ENCODE results near the gene RARRES1. TPM values are rescaled to one million over a fixed set of nuclear protein-coding genes. Genes with fewer than 3 reads are reported as not detected.

Gene RARRES1
- polyA plus RNA-seq, 2 donors, result 0.96 to 3.0 TPM

DNA sequence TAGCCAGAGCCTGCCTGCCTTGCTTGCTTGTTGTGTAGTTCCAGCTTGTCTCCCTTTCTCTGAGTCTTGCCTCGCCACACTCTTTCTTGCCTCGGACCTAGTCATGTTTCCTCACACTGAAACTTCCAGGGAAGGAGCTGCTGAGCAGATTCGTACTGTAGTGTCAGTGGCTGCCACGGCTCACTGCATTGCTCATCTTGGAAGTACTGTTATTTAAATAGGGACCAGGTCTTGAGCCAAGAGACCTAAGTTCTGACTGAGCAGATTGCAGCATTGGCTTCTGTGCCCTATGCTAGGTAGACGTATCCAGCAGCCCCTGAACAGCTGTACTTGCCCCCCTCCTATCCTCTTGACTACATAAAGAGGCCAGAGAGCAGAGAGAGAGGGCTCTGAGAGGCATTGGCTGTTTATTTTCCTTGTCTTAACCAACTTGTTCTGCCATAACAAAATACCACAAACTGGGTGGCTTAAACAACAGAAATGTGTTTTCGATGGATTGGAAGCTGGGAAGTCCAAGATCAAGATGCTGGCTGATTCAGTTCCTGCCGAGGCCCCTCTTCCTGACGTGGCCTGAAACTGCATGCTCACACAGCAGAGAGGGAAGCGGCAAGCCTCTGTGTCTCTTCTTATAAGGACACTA, 5.8 kb upstream of the RARRES1 start:
- Histone ChIP-seq H3K9me3 (ENCODE audit: control insufficient read depth in 2 of 2, insufficient read depth in 1 of 2, low read depth in 1 of 2, low read length in 1 of 2) (peaks cover 0 to 4% of the 10 kb centered on the region in 2 donors), H3K27me3 (ENCODE audit: control insufficient read depth in 1 of 2, insufficient read depth in 2 of 2, low read length in 2 of 2) (no peaks in the 10 kb centered on the region), H3K36me3 (ENCODE audit: control insufficient read depth in 2 of 2, insufficient read depth in 2 of 2, low read length in 1 of 2) (no peaks in the 10 kb centered on the region), H3K27ac (ENCODE audit: low read depth in 2 of 2, low read length in 1 of 2) (no peak overlapping the region), H3K4me3 (ENCODE audit: low read depth in 1 of 2, low read length in 2 of 2) (no peak overlapping the region), H3K4me1 (ENCODE audit: control insufficient read depth in 2 of 2, insufficient read depth in 2 of 2, low read length in 1 of 2) (no peaks in the 10 kb centered on the region)
- 81 to 84% methylated on average over 9 of the region's 9 CpGs for WGBS, 2 donors

DNA sequence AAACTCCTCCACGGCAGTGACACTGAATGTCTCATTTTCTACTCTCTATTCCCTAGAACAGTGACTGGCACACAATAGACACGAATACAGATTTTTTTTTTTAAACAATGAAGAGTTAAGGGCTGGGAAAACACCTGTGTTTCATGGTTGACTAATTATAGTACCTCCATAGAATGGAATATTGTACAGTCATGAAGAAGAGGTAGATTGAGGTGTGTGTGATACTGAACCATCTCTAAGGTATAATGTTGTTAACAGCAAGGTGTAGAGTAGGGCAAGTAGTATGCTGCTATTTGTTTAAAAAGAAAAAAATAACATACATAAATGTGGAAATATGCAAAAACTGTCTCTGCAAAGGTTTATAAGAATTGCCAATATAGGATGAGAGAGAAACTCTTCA, 5.2 kb upstream of the RARRES1 start:
- Histone ChIP-seq H3K36me3 (ENCODE audit: control insufficient read depth in 2 of 2, insufficient read depth in 2 of 2, low read length in 1 of 2) (no peaks in the 10 kb centered on the region), H3K9me3 (ENCODE audit: control insufficient read depth in 2 of 2, insufficient read depth in 1 of 2, low read depth in 1 of 2, low read length in 1 of 2) (peaks cover 0 to 4% of the 10 kb centered on the region in 2 donors), H3K4me1 (ENCODE audit: control insufficient read depth in 2 of 2, insufficient read depth in 2 of 2, low read length in 1 of 2) (no peaks in the 10 kb centered on the region), H3K4me3 (ENCODE audit: low read depth in 1 of 2, low read length in 2 of 2) (no peak overlapping the region), H3K27me3 (ENCODE audit: control insufficient read depth in 1 of 2, insufficient read depth in 2 of 2, low read length in 2 of 2) (no peaks in the 10 kb centered on the region), H3K27ac (ENCODE audit: low read depth in 2 of 2, low read length in 1 of 2) (no peak overlapping the region)
- WGBS, 2 donors, result 88 to 95% methylated on average over 2 of the region's 2 CpGs

DNA sequence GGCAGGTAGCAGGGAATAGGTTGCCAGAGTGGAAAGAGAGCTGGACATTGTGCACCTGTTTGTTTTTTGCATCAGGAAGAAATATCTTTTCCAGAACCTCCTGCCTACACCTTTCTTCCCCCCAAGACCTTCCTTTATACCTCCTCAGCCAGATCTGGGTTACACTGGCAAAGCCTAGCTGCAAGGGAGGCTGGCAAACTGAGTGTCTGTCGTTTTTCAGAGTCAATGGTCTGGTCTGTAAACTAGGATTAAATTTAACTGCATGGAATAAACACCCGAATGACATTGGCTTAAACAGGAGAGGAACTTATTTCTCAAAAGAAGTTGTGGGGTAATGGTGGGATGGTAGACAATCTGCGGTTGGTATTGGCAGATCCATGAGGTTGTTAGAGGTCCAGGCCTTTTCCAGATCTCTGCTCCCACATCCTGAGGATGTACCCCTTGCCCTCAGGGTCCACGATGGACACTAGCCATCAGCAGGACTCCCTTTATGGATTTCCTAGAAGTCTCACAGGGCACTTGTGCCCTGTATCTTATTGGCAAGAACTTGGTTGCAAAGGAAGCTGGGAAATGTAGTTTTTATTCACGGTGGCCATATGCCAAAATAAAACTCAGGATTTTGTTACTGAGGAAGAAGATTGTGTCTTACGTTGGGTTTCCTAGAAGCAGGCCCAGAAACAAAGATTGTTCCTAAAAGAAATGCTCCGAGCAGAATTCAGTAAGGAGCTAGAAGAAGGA, 3.2 kb upstream of the RARRES1 start:
- Histone ChIP-seq H3K4me3 (ENCODE audit: low read depth in 1 of 2, low read length in 2 of 2) (no peak overlapping the region), H3K27ac (ENCODE audit: low read depth in 2 of 2, low read length in 1 of 2) (no peak overlapping the region), H3K9me3 (ENCODE audit: control insufficient read depth in 2 of 2, insufficient read depth in 1 of 2, low read depth in 1 of 2, low read length in 1 of 2) (peaks cover 0 to 4% of the 10 kb centered on the region in 2 donors), H3K36me3 (ENCODE audit: control insufficient read depth in 2 of 2, insufficient read depth in 2 of 2, low read length in 1 of 2) (no peaks in the 10 kb centered on the region), H3K27me3 (ENCODE audit: control insufficient read depth in 1 of 2, insufficient read depth in 2 of 2, low read length in 2 of 2) (no peaks in the 10 kb centered on the region), H3K4me1 (ENCODE audit: control insufficient read depth in 2 of 2, insufficient read depth in 2 of 2, low read length in 1 of 2) (no peaks in the 10 kb centered on the region)
- 85 to 90% methylated on average over 7 of the region's 7 CpGs for WGBS, 2 donors

DNA sequence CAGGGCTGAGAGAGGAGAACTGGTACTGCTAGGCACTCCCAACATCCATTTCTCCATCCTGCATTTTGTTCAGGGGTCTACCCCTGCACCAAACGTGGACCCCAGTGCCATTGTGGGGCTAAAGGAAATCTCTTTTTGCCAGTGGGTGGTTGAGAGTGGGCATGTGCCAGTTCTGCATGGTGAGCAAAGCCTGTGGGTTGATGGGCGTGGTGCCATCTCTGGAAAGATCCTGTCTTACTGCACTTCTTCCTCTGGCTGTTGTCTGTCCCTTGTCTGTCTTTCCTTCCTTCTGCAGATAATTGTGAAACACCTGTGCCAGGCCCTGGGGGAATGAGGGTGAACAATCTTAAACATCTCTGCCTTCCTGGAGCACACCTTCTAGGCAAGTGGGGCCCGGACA, 1.4 kb upstream of the RARRES1 start:
- Histone ChIP-seq H3K4me1 (ENCODE audit: control insufficient read depth in 2 of 2, insufficient read depth in 2 of 2, low read length in 1 of 2) (no peaks in the 10 kb centered on the region), H3K27ac (ENCODE audit: low read depth in 2 of 2, low read length in 1 of 2) (no peak overlapping the region), H3K27me3 (ENCODE audit: control insufficient read depth in 1 of 2, insufficient read depth in 2 of 2, low read length in 2 of 2) (no peaks in the 10 kb centered on the region), H3K36me3 (ENCODE audit: control insufficient read depth in 2 of 2, insufficient read depth in 2 of 2, low read length in 1 of 2) (no peaks in the 10 kb centered on the region), H3K4me3 (ENCODE audit: low read depth in 1 of 2, low read length in 2 of 2) (no peak overlapping the region), H3K9me3 (ENCODE audit: control insufficient read depth in 2 of 2, insufficient read depth in 1 of 2, low read depth in 1 of 2, low read length in 1 of 2) (peaks cover 0 to 4% of the 10 kb centered on the region in 2 donors)
- WGBS, 2 donors, result 77 to 80% methylated on average over 3 of the region's 3 CpGs

DNA sequence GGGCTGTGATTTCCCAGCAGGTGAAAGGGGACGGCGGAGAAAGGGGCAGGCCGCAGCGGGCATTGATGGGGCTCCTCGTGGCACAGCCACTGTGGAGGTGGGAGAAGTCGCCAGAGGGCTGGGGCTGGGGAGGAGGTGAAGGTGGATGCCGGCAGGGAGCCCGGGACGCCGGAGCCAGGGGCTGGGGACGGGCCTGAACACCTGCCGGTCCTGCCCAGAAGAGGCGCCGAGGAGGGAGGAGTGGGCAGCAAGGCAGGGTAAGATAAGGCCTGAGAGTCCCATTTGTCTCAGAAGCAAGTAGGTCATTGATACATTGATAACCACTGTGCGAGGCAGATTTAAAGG, 571 bp upstream of the RARRES1 start:
- Histone ChIP-seq H3K27ac (ENCODE audit: low read depth in 2 of 2, low read length in 1 of 2) (peak overlapping the region; percentile 62 to 71), H3K4me1 (ENCODE audit: control insufficient read depth in 2 of 2, insufficient read depth in 2 of 2, low read length in 1 of 2) (no peaks in the 10 kb centered on the region), H3K36me3 (ENCODE audit: control insufficient read depth in 2 of 2, insufficient read depth in 2 of 2, low read length in 1 of 2) (no peaks in the 10 kb centered on the region), H3K4me3 (ENCODE audit: low read depth in 1 of 2, low read length in 2 of 2) (peak overlapping the region; percentile 51 to 61), H3K9me3 (ENCODE audit: control insufficient read depth in 2 of 2, insufficient read depth in 1 of 2, low read depth in 1 of 2, low read length in 1 of 2) (peaks cover 0 to 4% of the 10 kb centered on the region in 2 donors), H3K27me3 (ENCODE audit: control insufficient read depth in 1 of 2, insufficient read depth in 2 of 2, low read length in 2 of 2) (no peaks in the 10 kb centered on the region)
- WGBS, 2 donors, result 34 to 44% methylated on average over 15 of the region's 15 CpGs

DNA sequence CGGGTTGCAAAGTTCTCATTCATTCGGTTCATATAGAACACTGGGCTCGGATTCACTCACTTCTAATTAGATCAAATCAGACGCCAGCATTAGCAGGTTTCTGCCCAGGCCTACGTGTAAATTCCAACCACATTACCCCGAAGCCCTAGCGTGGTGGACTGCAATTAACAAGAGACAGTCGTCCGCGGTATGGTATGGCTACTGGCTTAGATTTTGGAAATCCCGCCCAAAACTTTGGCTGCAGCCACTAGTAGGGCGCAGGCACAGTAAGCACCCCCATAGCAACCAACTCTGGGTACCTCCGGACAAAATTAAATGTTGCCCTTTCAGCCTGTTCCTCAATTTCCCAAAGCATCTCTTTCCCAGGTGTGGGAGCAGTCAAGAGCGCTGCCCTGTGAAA, 771 bp downstream of the RARRES1 start:
- H3K27me3 ChIP-seq (ENCODE audit: control insufficient read depth in 1 of 2, insufficient read depth in 2 of 2, low read length in 2 of 2), result no peaks in the 10 kb centered on the region
- no peaks in the 10 kb centered on the region for H3K4me1 ChIP-seq (ENCODE audit: control insufficient read depth in 2 of 2, insufficient read depth in 2 of 2, low read length in 1 of 2)
- WGBS, 2 donors, result 53 to 55% methylated on average over 14 of the region's 14 CpGs
- no peaks in the 10 kb centered on the region for H3K36me3 ChIP-seq (ENCODE audit: control insufficient read depth in 2 of 2, insufficient read depth in 2 of 2, low read length in 1 of 2)
- H3K9me3 ChIP-seq (ENCODE audit: control insufficient read depth in 2 of 2, insufficient read depth in 1 of 2, low read depth in 1 of 2, low read length in 1 of 2), result peaks cover 0 to 4% of the 10 kb centered on the region in 2 donors
- peak overlapping the region; percentile 51 to 61 for H3K4me3 ChIP-seq (ENCODE audit: low read depth in 1 of 2, low read length in 2 of 2)
- peak overlapping the region; percentile 6 to 27 for H3K27ac ChIP-seq (ENCODE audit: low read depth in 2 of 2, low read length in 1 of 2)

DNA sequence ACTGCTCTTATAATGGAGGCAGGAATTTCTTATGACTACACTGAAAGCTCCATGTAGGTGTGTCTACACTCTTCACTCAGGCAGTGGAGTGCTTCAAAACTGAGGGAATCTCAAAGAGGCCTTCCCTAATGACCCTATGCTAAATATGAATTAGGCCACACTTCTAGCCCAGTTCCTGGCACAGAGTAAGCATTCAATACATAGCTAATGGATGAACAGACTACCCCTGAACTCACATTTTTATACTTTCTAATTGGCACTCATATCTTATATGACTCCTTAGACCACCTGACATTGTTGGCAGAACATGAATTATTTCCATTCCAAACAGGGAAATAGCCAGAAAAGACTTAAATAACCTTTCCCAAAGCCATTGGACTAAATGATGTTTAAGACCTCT, 3.4 kb downstream of the RARRES1 start:
- H3K4me1 ChIP-seq (ENCODE audit: control insufficient read depth in 2 of 2, insufficient read depth in 2 of 2, low read length in 1 of 2), result no peaks in the 10 kb centered on the region

DNA sequence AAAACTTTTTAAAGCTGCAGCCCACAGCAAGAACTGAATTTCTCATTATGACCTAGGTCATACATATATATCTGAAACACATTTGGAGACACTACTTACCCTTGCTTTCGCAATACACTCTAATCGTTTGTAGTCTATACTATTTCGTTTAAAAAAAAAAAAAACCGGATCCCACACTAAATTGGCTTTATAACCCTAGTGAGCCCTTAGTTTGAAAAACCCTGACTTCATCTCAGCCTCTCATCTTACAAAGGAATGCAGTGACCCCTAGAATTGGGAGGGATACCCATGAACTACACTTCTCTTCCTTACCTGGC, 4.2 kb downstream of the RARRES1 start:
- Histone ChIP-seq H3K27ac (ENCODE audit: low read depth in 2 of 2, low read length in 1 of 2) (no peak overlapping the region), H3K4me3 (ENCODE audit: low read depth in 1 of 2, low read length in 2 of 2) (peak overlapping the region in 1 of 2 donors; percentile 4)
- 41 to 46% methylated on average over 4 of the region's 4 CpGs for WGBS, 2 donors

More for the DNA sequence above, 3.4 kb downstream of the RARRES1 start:
- no peaks in the 10 kb centered on the region for H3K36me3 ChIP-seq (ENCODE audit: control insufficient read depth in 2 of 2, insufficient read depth in 2 of 2, low read length in 1 of 2)
- H3K9me3 ChIP-seq (ENCODE audit: control insufficient read depth in 2 of 2, insufficient read depth in 1 of 2, low read depth in 1 of 2, low read length in 1 of 2), result no peaks in the 10 kb centered on the region
- no peak overlapping the region for H3K27ac ChIP-seq (ENCODE audit: low read depth in 2 of 2, low read length in 1 of 2)
- no peak overlapping the region for H3K4me3 ChIP-seq (ENCODE audit: low read depth in 1 of 2, low read length in 2 of 2)
- H3K27me3 ChIP-seq (ENCODE audit: control insufficient read depth in 1 of 2, insufficient read depth in 2 of 2, low read length in 2 of 2), result no peaks in the 10 kb centered on the region

DNA sequence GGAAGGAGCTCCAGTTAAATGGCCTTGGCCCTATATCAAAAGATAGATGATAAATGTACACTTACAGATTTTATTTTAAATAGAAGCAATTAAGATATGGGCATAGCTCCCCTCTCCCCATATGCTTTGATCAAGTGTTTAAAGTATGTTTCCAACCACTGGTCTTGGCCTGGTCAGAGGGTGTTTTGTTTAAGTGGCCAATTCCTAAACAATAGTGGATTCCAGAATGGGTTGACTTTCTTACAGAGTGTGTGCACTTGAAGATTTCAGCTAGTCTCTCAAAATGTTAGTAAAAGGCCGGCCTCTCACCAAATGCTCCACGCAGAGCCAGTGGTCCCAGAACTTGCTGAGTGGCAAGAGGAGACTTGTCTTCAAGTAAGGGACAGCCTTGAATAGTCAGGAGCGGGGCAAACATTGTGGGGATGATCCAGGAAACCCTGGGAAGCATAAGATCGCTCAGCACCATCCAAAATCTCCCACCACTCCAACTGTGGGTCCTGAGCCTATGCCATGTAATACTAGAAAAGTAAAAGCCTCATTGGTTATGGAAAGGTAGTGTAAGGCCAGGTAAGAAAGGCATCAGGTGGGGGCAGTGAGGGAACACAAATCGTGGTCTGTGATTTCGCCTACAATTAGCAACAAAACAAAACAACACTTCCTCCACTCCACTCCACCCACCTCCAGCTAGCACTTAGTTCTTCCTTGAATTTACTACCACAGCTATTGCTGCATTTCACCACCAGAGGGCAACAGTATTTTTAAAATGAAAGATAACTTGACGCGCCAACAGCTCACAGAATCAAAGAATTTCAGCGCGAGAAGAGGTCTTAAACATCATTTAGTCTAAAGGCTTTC, 4.8 kb downstream of the RARRES1 start:
- WGBS, 2 donors, result 30 to 31% methylated on average over 10 of the region's 10 CpGs
- no peaks in the 10 kb centered on the region for H3K27me3 ChIP-seq (ENCODE audit: control insufficient read depth in 1 of 2, insufficient read depth in 2 of 2, low read length in 2 of 2)
- no peaks in the 10 kb centered on the region for H3K36me3 ChIP-seq (ENCODE audit: control insufficient read depth in 2 of 2, insufficient read depth in 2 of 2, low read length in 1 of 2)
- peak overlapping the region in 1 of 2 donors; percentile 4 for H3K4me3 ChIP-seq (ENCODE audit: low read depth in 1 of 2, low read length in 2 of 2)
- H3K4me1 ChIP-seq (ENCODE audit: control insufficient read depth in 2 of 2, insufficient read depth in 2 of 2, low read length in 1 of 2), result peaks cover 0 to 1% of the 10 kb centered on the region in 2 donors
- peak overlapping the region in 1 of 2 donors; percentile 53 for H3K27ac ChIP-seq (ENCODE audit: low read depth in 2 of 2, low read length in 1 of 2)
- no peaks in the 10 kb centered on the region for H3K9me3 ChIP-seq (ENCODE audit: control insufficient read depth in 2 of 2, insufficient read depth in 1 of 2, low read depth in 1 of 2, low read length in 1 of 2)

More for the DNA sequence above, 4.2 kb downstream of the RARRES1 start:
- no peaks in the 10 kb centered on the region for H3K27me3 ChIP-seq (ENCODE audit: control insufficient read depth in 1 of 2, insufficient read depth in 2 of 2, low read length in 2 of 2)
- H3K9me3 ChIP-seq (ENCODE audit: control insufficient read depth in 2 of 2, insufficient read depth in 1 of 2, low read depth in 1 of 2, low read length in 1 of 2), result no peaks in the 10 kb centered on the region
- H3K36me3 ChIP-seq (ENCODE audit: control insufficient read depth in 2 of 2, insufficient read depth in 2 of 2, low read length in 1 of 2), result no peaks in the 10 kb centered on the region
- peaks cover 0 to 1% of the 10 kb centered on the region in 2 donors for H3K4me1 ChIP-seq (ENCODE audit: control insufficient read depth in 2 of 2, insufficient read depth in 2 of 2, low read length in 1 of 2)
